Tibial nerve (tissue), 4 donors: ENCODE measurements around the gene TRAF5.

ENCODE experiments used
- CTCF ChIP-seq, 5 experiments: fragments of 200-600 bp in 3 of 5; fragments of 450-650 bp in 2 of 5; sonication (generic) in 3 of 5; IDR thresholded peaks; one replicate each; pipeline ENCODE4 v1.5.1; 2016 to 2019; ENCODE audit warnings: antibody characterized with exemption in 5 of 5, mild to moderate bottlenecking in 3 of 5, moderate library complexity in 2 of 5
- EP300 ChIP-seq, 2 donors: sonication (generic); formaldehyde crosslinking; IDR thresholded peaks; one replicate each; pipeline ENCODE4 v1.6.1; 2017; ENCODE audit warnings: antibody characterized with exemption in 2 of 2, mild to moderate bottlenecking in 1 of 2
- POLR2A ChIP-seq, 2 donors: fragments of 450-650 bp; IDR thresholded peaks; one replicate each; pipeline ENCODE4 v1.6.1; 2017; ENCODE audit warnings: antibody characterized with exemption in 2 of 2, mild to moderate bottlenecking in 2 of 2, moderate library complexity in 2 of 2

- TF ChIP-seq CTCF (IDR thresholded peaks at IDR 0.05) (no peak), POLR2A (IDR thresholded peaks at IDR 0.05) (no peak), EP300 (IDR thresholded peaks at IDR 0.05) (no peak)
Observed at GRCh38 chr1:211320980-211321379, 5.7 kb upstream of the TRAF5 start.
